Activated gamma-delta T cell treated with anti-CD3 and anti-CD28 coated beads, Interleukin-2, amount 50 U/mL, for 16 hours (primary cell): Measurements from ENCODE around the gene FOXO3.
"Not testable (repeated sequence)": the region's sequence is repeated elsewhere in the genome, so short reads cannot be mapped to it uniquely, and the experiment has no call there.

Source experiments
- DNase-seq: peaks from one replicate; pipeline ENCODE4 v3.0.0-alpha.2; 2020; ENCODE audit warnings: low read depth

Gene FOXO3

GRCh38 chr6:108556250-108556649, 4.5 kb upstream of the FOXO3 start:
- no peak for DNase-seq

- no peak for DNase-seq
These were observed 3.7 kb upstream of the FOXO3 start for GRCh38 chr6:108556866-108557493.

- peak; percentile 64 for DNase-seq
These were observed 3.0 kb upstream of the FOXO3 start for GRCh38 chr6:108557494-108558371.

- DNase-seq = peak; percentile 93
These were observed 2.2 kb upstream of the FOXO3 start for GRCh38 chr6:108558372-108559096.

GRCh38 chr6:108559097-108559883, 1.4 kb upstream of the FOXO3 start:
- peak; percentile 78 for DNase-seq

- no peak for DNase-seq
These were observed 744 bp upstream of the FOXO3 start for GRCh38 chr6:108559884-108560462.

- DNase-seq = not testable (repeated sequence)
These were observed 561 bp downstream of the FOXO3 start for GRCh38 chr6:108561309-108561647.

- no peak for DNase-seq
These were observed 1.2 kb downstream of the FOXO3 start for GRCh38 chr6:108561742-108562502.

- DNase-seq = no peak
These were observed 1.8 kb downstream of the FOXO3 start for GRCh38 chr6:108562503-108562993.

- DNase-seq = no peak
These were observed 2.6 kb downstream of the FOXO3 start for GRCh38 chr6:108563292-108563691.

GRCh38 chr6:108564178-108564577, 3.5 kb downstream of the FOXO3 start:
- no peak for DNase-seq

GRCh38 chr6:108565091-108565766, 4.5 kb downstream of the FOXO3 start:
- no peak for DNase-seq

- DNase-seq = no peak
These were observed 5.2 kb downstream of the FOXO3 start for GRCh38 chr6:108565893-108566292.

GRCh38 chr6:108566406-108566805, 5.7 kb downstream of the FOXO3 start:
- DNase-seq = no peak

- DNase-seq = no peak
These were observed 7.4 kb downstream of the FOXO3 start for GRCh38 chr6:108568101-108568500.

GRCh38 chr6:108568551-108569305, 8.0 kb downstream of the FOXO3 start:
- no peak for DNase-seq

- no peak for DNase-seq
These were observed 9.8 kb downstream of the FOXO3 start for GRCh38 chr6:108570517-108570916.

GRCh38 chr6:108574457-108575141, 13.9 kb downstream of the FOXO3 start:
- DNase-seq = no peak
